ENCODE data around the gene FER.
"Not testable (repeated sequence)": the region's sequence is repeated elsewhere in the genome, so short reads cannot be mapped to it uniquely, and the experiment has no call there.

Gene FER

DNA sequence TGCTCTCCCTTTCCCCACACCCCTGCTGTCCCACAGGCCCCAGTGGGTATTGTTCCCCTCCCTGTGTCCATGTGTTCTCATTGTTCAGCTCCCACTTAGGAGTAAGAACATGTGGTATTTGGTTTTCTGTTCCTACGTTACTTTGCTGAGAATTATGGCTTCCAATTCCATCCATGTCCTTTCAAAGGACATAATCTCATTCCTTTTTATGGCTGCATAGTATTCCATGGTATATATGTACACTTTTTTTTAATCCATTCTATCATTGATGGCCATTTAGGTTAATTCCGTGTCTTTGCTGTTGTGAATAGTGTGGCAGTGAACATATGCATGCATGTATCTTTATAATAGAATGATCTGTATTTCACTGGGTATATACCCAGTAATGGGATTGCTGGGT is 25.6 kb downstream of the FER start:
- Histone ChIP-seq H3K4me1 (ENCODE audit: insufficient read depth, low read length) (no peaks in the 10 kb centered on the region), H3K27ac (ENCODE audit: low read length) (no peak overlapping the region), H3K9me3 (ENCODE audit: insufficient read depth, low read depth, low read length) (no peaks in the 10 kb centered on the region), H3K9ac (ENCODE audit: low read depth, low read length) (no peak overlapping the region), H3K36me3 (ENCODE audit: insufficient read depth, low read depth, low read length) (no peaks in the 10 kb centered on the region), H3K4me3 (ENCODE audit: low read length) (no peak overlapping the region), H3K27me3 (ENCODE audit: insufficient read depth, low read length) (no peaks in the 10 kb centered on the region)

DNA sequence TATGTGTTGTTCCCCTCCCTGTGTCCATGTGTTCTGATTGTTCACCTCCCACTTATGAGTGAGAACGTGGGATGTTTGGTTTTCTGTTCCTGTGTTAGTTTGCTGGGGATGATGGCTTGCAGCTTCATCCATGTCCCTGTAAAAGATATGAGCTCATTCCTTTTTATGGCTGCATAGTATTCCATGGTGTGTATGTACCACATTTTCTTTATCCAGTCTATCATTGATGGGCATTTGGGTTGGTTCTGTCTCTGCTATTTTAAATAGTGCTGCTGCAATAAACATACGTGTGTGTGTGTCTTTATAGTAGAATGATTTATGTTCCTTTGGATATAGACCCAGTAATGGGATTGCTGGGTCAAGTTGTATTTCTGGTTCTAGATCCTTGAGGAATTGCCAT is 26.4 kb downstream of the FER start:
- H3K9me3 ChIP-seq (ENCODE audit: insufficient read depth, low read depth, low read length); H3K9ac ChIP-seq (ENCODE audit: low read depth, low read length); H3K36me3 ChIP-seq (ENCODE audit: insufficient read depth, low read depth, low read length); H3K27ac ChIP-seq (ENCODE audit: low read length); H3K27me3 ChIP-seq (ENCODE audit: insufficient read depth, low read length); H3K4me3 ChIP-seq (ENCODE audit: low read length); H3K4me1 ChIP-seq (ENCODE audit: insufficient read depth, low read length): not testable (repeated sequence)

DNA sequence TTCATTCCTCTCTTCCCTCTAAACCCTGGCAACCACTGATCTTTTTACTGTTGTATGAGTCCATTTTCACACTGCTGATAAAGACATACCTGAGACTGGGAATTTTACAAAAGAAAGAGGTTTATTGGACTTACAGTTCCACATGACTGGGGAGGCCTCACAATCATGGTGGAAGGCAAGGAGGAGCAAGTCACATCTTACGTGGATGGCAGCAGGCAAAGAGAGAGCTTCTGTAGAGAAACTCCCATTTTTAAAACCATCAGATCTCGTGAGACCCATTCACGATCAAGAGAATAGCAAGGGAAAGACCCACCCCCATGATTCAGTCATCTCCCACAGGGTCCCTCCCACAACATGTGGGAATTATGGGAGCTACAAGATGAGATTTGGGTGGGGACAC is 29.9 kb downstream of the FER start:
- not testable (repeated sequence) for H3K4me3 ChIP-seq (ENCODE audit: low read length); H3K4me1 ChIP-seq (ENCODE audit: insufficient read depth, low read length); H3K9ac ChIP-seq (ENCODE audit: low read depth, low read length); H3K27me3 ChIP-seq (ENCODE audit: insufficient read depth, low read length); H3K36me3 ChIP-seq (ENCODE audit: insufficient read depth, low read depth, low read length); H3K9me3 ChIP-seq (ENCODE audit: insufficient read depth, low read depth, low read length); H3K27ac ChIP-seq (ENCODE audit: low read length)

DNA sequence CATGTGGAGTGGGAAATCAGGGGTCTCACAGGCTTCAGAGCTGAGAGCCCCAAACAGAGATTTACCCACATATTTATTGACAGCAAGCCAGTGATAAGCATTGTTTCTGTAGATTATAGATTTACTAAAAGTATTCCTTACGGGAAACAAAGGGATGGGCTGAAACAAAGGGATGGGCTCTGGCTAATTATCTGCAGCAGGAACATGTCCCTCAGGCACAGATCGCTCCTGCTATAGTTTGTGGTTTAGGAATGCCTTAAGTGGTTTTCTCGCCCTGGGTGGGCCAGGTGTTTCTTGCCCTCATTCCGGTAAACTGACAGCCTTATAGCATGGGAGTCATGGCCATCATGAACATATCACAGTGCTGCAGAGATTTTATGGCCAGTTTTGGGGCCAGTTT is 36.9 kb downstream of the FER start:
- H3K4me1 ChIP-seq (ENCODE audit: insufficient read depth, low read length); H3K27ac ChIP-seq (ENCODE audit: low read length); H3K4me3 ChIP-seq (ENCODE audit: low read length); H3K9ac ChIP-seq (ENCODE audit: low read depth, low read length); H3K27me3 ChIP-seq (ENCODE audit: insufficient read depth, low read length); H3K36me3 ChIP-seq (ENCODE audit: insufficient read depth, low read depth, low read length): not testable (repeated sequence)
- H3K9me3 ChIP-seq (ENCODE audit: insufficient read depth, low read depth, low read length) = peaks cover 14% of the 10 kb centered on the region

DNA sequence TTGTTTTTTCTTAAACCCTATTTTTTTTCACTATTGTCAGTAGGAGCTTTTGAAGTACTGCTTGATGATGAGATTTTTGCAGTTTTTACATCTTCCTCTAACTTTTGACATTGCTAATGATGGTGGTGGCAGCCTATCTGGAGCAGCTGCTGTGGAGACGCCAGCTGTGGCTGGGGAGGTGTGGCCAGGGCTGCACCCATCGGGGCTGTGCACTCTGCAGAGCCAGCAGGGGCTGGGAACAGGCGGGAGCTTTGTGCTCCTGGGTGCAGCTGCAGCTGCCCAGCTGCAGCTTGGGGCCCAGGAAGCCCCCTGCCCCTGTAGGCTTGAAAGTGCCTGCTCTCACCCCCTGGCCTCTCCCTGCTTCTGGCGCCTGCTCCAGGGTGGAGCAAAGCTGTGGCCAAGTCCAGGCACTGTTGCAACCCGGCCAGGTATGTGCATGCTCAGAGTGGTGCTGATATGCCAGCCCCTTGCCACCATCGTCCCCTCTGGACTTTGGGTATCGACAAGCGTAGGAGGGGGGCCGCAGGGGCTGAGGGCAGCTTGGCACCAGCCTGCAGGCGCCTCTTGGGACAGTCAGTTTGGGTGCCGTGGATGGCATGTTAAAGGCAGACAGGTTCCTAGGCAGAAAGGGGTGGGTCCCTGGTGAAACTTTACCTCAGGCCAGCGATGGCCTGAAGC is 39.2 kb downstream of the FER start:
- peaks cover 14% of the 10 kb centered on the region for H3K9me3 ChIP-seq (ENCODE audit: insufficient read depth, low read depth, low read length)
- no peaks in the 10 kb centered on the region for H3K4me1 ChIP-seq (ENCODE audit: insufficient read depth, low read length)
- no peak overlapping the region for H3K4me3 ChIP-seq (ENCODE audit: low read length)
- no peak overlapping the region for H3K27ac ChIP-seq (ENCODE audit: low read length)
- peaks cover 9% of the 10 kb centered on the region; the same call in 1 of the 2 replicates for H3K36me3 ChIP-seq (ENCODE audit: insufficient read depth, low read depth, low read length)
- no peak overlapping the region for H3K9ac ChIP-seq (ENCODE audit: low read depth, low read length)
- H3K27me3 ChIP-seq (ENCODE audit: insufficient read depth, low read length) = no peaks in the 10 kb centered on the region

DNA sequence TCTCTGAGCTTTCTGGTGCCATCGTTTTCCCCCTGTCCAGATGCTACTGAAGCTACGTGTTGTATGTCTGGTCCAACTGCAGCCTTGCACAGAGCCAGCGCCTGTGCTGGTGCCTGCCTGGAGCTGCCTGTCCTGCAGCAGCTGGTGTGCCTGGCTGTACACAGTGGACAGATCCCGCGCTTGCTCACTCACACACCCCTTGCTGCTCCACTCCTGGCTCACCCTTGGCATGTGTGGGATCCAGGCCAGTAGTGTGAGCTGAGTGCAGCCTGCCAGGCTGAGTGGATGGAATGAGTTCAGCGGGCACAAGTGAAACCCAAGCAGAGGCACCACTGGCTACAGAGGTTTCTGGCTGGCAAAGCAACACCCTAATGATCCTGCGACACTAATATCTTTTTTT is 40.4 kb downstream of the FER start:
- Histone ChIP-seq H3K4me1 (ENCODE audit: insufficient read depth, low read length) (no peaks in the 10 kb centered on the region), H3K27ac (ENCODE audit: low read length) (no peak overlapping the region), H3K36me3 (ENCODE audit: insufficient read depth, low read depth, low read length) (peaks cover 9% of the 10 kb centered on the region; the same call in 1 of the 2 replicates), H3K4me3 (ENCODE audit: low read length) (no peak overlapping the region), H3K27me3 (ENCODE audit: insufficient read depth, low read length) (no peaks in the 10 kb centered on the region), H3K9me3 (ENCODE audit: insufficient read depth, low read depth, low read length) (peaks cover 14% of the 10 kb centered on the region), H3K9ac (ENCODE audit: low read depth, low read length) (no peak overlapping the region)

DNA sequence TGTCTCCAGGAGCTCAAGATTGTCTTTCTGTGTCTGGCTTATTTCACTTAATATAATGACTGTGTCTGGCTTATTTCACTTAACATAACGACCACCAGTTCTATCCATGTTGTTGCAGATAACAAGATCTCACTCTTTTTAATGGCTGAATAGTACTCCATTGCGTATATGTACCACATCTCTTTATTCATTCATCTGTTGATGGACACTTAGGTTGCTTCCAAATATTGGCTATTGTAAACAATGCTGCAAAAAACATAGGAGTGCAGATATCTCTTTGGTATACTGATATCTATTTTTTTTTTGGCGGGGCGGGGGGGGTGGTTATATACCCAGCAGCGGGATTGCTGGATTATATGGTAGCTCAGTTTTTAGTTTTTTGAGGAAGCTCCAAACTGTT is 45.5 kb downstream of the FER start:
- Histone ChIP-seq H3K9me3 (ENCODE audit: insufficient read depth, low read depth, low read length) (no peaks in the 10 kb centered on the region), H3K4me1 (ENCODE audit: insufficient read depth, low read length) (no peaks in the 10 kb centered on the region), H3K4me3 (ENCODE audit: low read length) (no peak overlapping the region), H3K27ac (ENCODE audit: low read length) (no peak overlapping the region), H3K27me3 (ENCODE audit: insufficient read depth, low read length) (no peaks in the 10 kb centered on the region), H3K9ac (ENCODE audit: low read depth, low read length) (no peak overlapping the region), H3K36me3 (ENCODE audit: insufficient read depth, low read depth, low read length) (no peaks in the 10 kb centered on the region)

DNA sequence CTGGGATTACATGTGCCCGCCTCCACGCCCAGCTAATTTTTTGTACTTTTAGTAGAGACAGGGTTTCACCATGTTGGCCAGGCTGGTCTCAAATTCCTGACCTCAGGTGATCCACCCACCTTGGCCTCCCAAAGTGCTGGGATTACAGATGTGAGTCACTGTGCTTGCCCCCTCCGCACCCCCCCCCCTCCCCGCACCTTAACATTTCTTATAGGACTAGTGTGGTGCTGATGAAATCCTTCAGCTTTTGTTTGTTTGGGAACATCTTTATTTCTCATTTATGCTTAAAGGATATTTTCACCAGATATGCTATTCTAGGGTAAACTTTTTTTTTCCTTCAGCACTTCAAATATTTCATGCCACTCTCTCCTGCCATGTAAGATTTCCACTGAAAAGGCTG is 46.7 kb downstream of the FER start:
- H3K9ac ChIP-seq (ENCODE audit: low read depth, low read length); H3K27ac ChIP-seq (ENCODE audit: low read length); H3K9me3 ChIP-seq (ENCODE audit: insufficient read depth, low read depth, low read length); H3K4me3 ChIP-seq (ENCODE audit: low read length); H3K27me3 ChIP-seq (ENCODE audit: insufficient read depth, low read length); H3K4me1 ChIP-seq (ENCODE audit: insufficient read depth, low read length); H3K36me3 ChIP-seq (ENCODE audit: insufficient read depth, low read depth, low read length): not testable (repeated sequence)

DNA sequence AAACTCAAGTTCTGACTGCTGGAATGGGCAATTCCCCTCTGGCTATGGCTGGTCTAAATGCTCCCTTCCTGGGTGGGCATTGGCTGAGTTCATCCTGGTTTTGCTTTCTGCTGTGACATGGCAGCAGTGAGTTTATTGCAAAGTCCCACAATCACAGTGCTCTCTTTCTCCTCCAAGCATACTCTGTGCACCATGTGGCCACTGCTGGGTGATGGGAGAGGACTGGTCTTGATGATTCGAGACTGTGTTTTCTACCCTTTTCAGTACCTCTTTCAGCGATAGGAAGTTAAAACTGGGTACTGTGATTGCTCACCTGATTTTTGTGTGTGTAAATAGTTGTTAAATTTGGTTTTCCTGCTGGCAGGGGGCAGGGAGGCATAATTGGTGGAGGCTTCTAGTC is 49.7 kb downstream of the FER start:
- no peaks in the 10 kb centered on the region for H3K27me3 ChIP-seq (ENCODE audit: insufficient read depth, low read length)
- no peaks in the 10 kb centered on the region for H3K4me1 ChIP-seq (ENCODE audit: insufficient read depth, low read length)
- H3K9me3 ChIP-seq (ENCODE audit: insufficient read depth, low read depth, low read length) = no peaks in the 10 kb centered on the region
- H3K4me3 ChIP-seq (ENCODE audit: low read length) = no peak overlapping the region
- H3K27ac ChIP-seq (ENCODE audit: low read length) = no peak overlapping the region
- H3K9ac ChIP-seq (ENCODE audit: low read depth, low read length) = no peak overlapping the region
- H3K36me3 ChIP-seq (ENCODE audit: insufficient read depth, low read depth, low read length) = no peaks in the 10 kb centered on the region

DNA sequence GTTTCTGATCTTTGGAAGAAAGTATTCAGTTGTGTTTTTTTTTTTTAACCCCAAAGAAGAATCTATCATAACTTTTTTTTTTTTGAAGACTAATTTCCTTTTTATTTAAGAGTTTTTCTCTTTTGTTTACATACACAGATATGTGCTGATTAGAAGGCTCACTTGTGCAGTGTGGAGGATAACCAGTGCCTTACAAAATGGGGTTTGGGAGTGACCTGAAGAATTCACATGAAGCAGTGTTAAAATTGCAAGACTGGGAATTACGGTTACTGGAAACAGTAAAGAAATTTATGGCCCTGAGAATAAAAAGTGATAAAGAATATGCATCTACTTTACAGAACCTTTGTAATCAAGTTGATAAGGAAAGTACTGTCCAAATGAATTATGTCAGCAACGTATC is 50.3 kb downstream of the FER start:
- Histone ChIP-seq H3K9ac (ENCODE audit: low read depth, low read length) (no peak overlapping the region), H3K36me3 (ENCODE audit: insufficient read depth, low read depth, low read length) (no peaks in the 10 kb centered on the region), H3K27me3 (ENCODE audit: insufficient read depth, low read length) (no peaks in the 10 kb centered on the region), H3K27ac (ENCODE audit: low read length) (no peak overlapping the region), H3K4me1 (ENCODE audit: insufficient read depth, low read length) (no peaks in the 10 kb centered on the region), H3K9me3 (ENCODE audit: insufficient read depth, low read depth, low read length) (peaks cover 1% of the 10 kb centered on the region; the same call in 1 of the 2 replicates), H3K4me3 (ENCODE audit: low read length) (no peak overlapping the region)

DNA sequence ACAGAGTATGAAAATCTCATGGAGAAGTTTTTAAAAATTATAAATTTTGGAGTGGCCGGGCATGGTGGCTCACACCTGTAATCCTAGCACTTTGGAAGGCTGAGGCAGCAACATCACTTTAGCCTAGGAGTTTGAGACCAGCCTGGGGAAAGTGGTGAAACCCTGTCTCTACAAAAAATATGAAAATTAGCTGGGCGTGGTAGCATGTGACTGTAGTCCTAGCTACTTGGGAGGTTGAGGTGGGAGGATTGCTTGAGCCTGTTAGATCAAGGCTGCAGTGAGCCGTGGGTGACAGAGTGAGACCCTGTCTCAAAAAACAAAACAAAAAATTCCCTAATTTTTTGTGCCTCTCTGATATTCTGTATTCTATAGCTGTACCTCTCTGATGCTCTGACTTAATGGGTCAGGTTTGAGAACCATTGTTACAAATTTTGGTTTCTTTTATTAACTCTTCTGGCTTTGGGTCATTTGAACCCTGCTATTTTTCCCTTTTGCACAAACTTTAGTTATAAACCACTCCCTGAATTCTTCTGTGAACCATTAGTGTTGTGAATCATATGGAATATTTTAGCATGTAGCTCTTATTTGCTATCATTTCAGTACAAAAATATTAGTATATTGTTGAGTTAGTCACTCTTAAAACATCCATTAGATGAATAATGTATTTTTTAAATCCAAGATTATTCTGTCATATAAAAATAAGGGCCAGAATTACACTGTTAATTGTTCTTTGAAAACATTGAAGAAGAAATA is 51.0 kb downstream of the FER start:
- no peak overlapping the region for H3K9ac ChIP-seq (ENCODE audit: low read depth, low read length)
- no peak overlapping the region for H3K27ac ChIP-seq (ENCODE audit: low read length)
- H3K4me3 ChIP-seq (ENCODE audit: low read length) = no peak overlapping the region
- H3K27me3 ChIP-seq (ENCODE audit: insufficient read depth, low read length) = no peaks in the 10 kb centered on the region
- peaks cover 8% of the 10 kb centered on the region; the same call in 1 of the 2 replicates for H3K9me3 ChIP-seq (ENCODE audit: insufficient read depth, low read depth, low read length)
- no peaks in the 10 kb centered on the region for H3K36me3 ChIP-seq (ENCODE audit: insufficient read depth, low read depth, low read length)
- H3K4me1 ChIP-seq (ENCODE audit: insufficient read depth, low read length) = no peaks in the 10 kb centered on the region

DNA sequence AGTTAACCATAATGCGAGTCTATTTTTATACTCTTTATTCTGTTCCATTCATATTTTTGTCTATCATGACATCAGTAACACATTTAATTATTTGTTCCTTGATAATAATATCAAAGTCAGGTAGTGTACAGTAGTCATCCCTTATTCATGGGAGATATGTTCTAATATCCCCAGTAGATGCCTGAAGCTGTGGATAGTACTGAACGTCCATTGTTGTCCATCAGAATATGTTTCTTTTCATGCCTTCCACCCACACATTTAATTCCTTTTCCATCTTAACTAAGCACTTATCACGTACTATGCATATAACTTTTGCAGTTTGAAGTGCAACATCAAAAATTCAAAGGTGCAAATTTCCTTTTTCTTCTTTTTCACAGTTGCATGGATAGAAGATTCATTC is 53.6 kb downstream of the FER start:
- no peak overlapping the region for H3K27ac ChIP-seq (ENCODE audit: low read length)
- peaks cover 18% of the 10 kb centered on the region for H3K9me3 ChIP-seq (ENCODE audit: insufficient read depth, low read depth, low read length)
- H3K27me3 ChIP-seq (ENCODE audit: insufficient read depth, low read length) = no peaks in the 10 kb centered on the region
- H3K4me1 ChIP-seq (ENCODE audit: insufficient read depth, low read length) = no peaks in the 10 kb centered on the region
- H3K4me3 ChIP-seq (ENCODE audit: low read length) = no peak overlapping the region
- H3K36me3 ChIP-seq (ENCODE audit: insufficient read depth, low read depth, low read length) = no peaks in the 10 kb centered on the region
- no peak overlapping the region for H3K9ac ChIP-seq (ENCODE audit: low read depth, low read length)

Measured in iPS-20b (cell line).